ENCODE data around the gene ROR2. TPM values are rescaled to one million over a fixed set of nuclear protein-coding genes. Genes with fewer than 3 reads are reported as not detected.

The ROR2 gene
- total RNA-seq, 2 experiments from 2014 or later, result not detected

DNA sequence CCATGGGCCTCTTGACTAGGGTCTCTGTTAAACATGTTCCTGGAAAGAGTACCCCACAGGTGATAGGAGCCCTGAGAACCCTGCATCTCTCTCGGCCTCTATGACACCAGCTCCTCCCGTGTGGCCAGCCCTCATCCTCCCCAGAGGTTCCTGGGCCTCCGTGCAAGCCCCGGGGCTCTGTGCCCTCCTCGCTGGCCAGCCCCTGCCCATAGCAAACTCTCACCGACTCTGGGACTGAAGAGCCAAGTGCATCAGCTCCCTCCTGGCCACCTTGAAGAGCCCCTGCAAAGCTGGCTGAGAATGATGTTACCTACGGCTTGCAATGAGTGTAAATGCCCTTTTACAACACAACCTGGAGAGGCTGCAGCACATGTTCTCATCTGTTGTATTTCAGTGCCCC is 224.4 kb downstream of the ROR2 start:
- Mint-ChIP-seq H3K9me3 (no peaks in the 10 kb centered on the region), H3K27me3 (peaks cover 22% of the 10 kb centered on the region), H3K4me1 (ENCODE audit: low read depth) (no peaks in the 10 kb centered on the region), H3K4me3 (no peak overlapping the region), H3K27ac (no peak overlapping the region), H3K36me3 (ENCODE audit: low read depth) (no peaks in the 10 kb centered on the region)
- Histone ChIP-seq H3K27ac (ENCODE audit: low read depth in 1 of 2, low read length in 2 of 2) (no peak overlapping the region), H3K9me3 (ENCODE audit: control insufficient read depth in 1 of 2, insufficient read depth in 1 of 2, low read length in 2 of 2) (no peaks in the 10 kb centered on the region), H3K27me3 (ENCODE audit: control insufficient read depth in 1 of 2, insufficient read depth in 2 of 2, low read length in 2 of 2) (no peaks in the 10 kb centered on the region), H3K4me1 (ENCODE audit: insufficient read depth, low read length) (no peaks in the 10 kb centered on the region), H3K36me3 (ENCODE audit: insufficient read depth, low read length) (no peaks in the 10 kb centered on the region), H3K4me3 (ENCODE audit: low read length) (no peak overlapping the region)
- no peak for ATAC-seq (ENCODE audit: poor library complexity)
- intact Hi-C loops (cut with DNase I, micrococcal nuclease), result loop anchor here in 1 of 2 experiments (2.0 kb wide), 1 partner anchor 689 kb away; no protein-coding TSS in a partner anchor
- TF ChIP-seq, protein P1, sequence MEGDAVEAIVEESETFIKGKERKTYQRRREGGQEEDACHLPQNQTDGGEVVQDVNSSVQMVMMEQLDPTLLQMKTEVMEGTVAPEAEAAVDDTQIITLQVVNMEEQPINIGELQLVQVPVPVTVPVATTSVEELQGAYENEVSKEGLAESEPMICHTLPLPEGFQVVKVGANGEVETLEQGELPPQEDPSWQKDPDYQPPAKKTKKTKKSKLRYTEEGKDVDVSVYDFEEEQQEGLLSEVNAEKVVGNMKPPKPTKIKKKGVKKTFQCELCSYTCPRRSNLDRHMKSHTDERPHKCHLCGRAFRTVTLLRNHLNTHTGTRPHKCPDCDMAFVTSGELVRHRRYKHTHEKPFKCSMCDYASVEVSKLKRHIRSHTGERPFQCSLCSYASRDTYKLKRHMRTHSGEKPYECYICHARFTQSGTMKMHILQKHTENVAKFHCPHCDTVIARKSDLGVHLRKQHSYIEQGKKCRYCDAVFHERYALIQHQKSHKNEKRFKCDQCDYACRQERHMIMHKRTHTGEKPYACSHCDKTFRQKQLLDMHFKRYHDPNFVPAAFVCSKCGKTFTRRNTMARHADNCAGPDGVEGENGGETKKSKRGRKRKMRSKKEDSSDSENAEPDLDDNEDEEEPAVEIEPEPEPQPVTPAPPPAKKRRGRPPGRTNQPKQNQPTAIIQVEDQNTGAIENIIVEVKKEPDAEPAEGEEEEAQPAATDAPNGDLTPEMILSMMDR (IDR thresholded peaks at IDR 0.05), result no peak
- no peak for DNase-seq
- ChIA-PET CTCF (no interaction called here), POLR2A (no interaction called here)

DNA sequence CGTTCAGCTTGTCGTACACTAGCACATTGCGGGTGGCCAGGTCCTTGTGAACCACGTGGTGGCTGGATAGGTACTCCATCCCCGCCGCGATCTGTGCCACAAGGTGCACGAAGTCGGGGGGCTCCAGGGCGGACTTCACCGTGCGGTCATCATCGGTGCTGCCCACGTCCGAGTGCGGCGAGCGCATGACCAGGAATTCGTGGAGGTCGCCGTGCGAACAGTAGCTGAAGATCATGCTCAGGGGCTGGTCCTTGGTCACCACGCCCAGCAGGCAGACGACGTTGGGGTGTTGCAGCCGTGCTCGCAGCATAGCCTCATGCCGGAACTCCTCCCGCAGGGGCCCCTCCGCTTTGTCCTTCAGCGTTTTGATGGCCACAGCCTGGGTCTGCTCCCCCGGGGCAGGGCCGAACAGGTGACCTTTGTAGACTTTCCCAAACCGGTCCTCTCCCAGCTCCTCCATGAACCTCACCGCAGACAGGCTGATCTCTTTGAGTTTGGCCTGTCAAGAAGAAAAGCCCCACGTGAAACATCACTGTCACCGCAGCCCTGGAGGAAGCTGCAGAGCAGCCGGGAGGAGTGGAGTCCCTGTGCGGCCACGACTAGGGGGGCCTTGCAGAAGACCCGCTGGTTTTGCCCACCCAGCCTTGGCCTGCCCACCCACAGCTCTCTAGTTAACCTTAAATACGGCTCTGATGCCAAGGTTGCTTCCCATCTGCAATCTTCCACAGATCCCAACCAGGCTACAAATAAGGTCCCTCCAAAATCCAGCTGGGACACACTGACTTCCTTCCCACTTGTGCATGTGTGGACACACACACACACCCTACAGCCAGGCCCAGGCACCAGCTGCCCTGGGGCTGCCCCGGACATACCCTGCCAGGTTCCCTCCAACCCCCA is 225.2 kb downstream of the ROR2 start:
- H3K4me3 ChIP-seq (ENCODE audit: low read length), result no peak overlapping the region
- H3K9me3 Mint-ChIP-seq, result no peaks in the 10 kb centered on the region
- H3K4me1 ChIP-seq (ENCODE audit: insufficient read depth, low read length), result no peaks in the 10 kb centered on the region
- ChIA-PET CTCF (no interaction called here), POLR2A (no interaction called here)
- H3K27me3 Mint-ChIP-seq, result peaks cover 30% of the 10 kb centered on the region
- H3K4me3 Mint-ChIP-seq, result no peak overlapping the region
- H3K27me3 ChIP-seq (ENCODE audit: control insufficient read depth in 1 of 2, insufficient read depth in 2 of 2, low read length in 2 of 2), result peaks cover 2 to 3% of the 10 kb centered on the region in 2 experiments
- H3K4me1 Mint-ChIP-seq (ENCODE audit: low read depth), result no peaks in the 10 kb centered on the region
- no peak overlapping the region for H3K27ac ChIP-seq (ENCODE audit: low read depth in 1 of 2, low read length in 2 of 2)
- no peaks in the 10 kb centered on the region for H3K36me3 Mint-ChIP-seq (ENCODE audit: low read depth)
- intact Hi-C loops (cut with DNase I, micrococcal nuclease), result no loop called here
- DNase-seq (no peak), ATAC-seq (ENCODE audit: poor library complexity) (no peak)
- no peaks in the 10 kb centered on the region for H3K36me3 ChIP-seq (ENCODE audit: insufficient read depth, low read length)
- H3K27ac Mint-ChIP-seq, result no peak overlapping the region
- H3K9me3 ChIP-seq (ENCODE audit: control insufficient read depth in 1 of 2, insufficient read depth in 1 of 2, low read length in 2 of 2), result no peaks in the 10 kb centered on the region
- TF ChIP-seq, protein P1 (IDR thresholded peaks at IDR 0.05), result no peak

DNA sequence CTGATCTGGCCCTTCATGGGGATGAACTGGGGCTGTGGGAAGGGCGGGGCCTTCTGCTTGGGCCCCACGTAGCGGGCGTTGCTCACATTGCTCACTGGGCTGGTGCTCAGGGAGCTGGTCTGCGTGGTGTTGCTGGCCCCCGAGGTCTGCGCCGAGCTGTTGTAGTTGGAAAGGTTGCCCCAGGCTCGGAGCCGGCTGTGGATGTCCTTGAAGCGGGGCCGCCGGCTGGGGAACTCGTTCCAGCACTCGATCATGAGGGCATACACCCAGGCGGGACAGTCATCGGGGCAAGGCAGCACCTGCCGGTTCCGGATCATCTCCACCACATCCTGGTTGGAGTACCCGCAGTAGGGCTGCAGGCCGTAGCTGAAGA is 226.0 kb downstream of the ROR2 start:
- POLR2A ChIA-PET, result no interaction called here
- DNase-seq (no peak), ATAC-seq (ENCODE audit: poor library complexity) (no peak)
- Mint-ChIP-seq H3K4me1 (ENCODE audit: low read depth) (no peaks in the 10 kb centered on the region), H3K36me3 (ENCODE audit: low read depth) (no peaks in the 10 kb centered on the region), H3K9me3 (no peaks in the 10 kb centered on the region), H3K4me3 (no peak overlapping the region), H3K27ac (no peak overlapping the region), H3K27me3 (peaks cover 38% of the 10 kb centered on the region)
- no peaks in the 10 kb centered on the region for H3K9me3 ChIP-seq (ENCODE audit: control insufficient read depth in 1 of 2, insufficient read depth in 1 of 2, low read length in 2 of 2)
- no peak overlapping the region for H3K27ac ChIP-seq (ENCODE audit: low read depth in 1 of 2, low read length in 2 of 2)
- TF ChIP-seq, protein P1 (IDR thresholded peaks at IDR 0.05), result no peak
- CTCF ChIA-PET, result no interaction called here
- peaks cover 8 to 9% of the 10 kb centered on the region in 2 experiments for H3K27me3 ChIP-seq (ENCODE audit: control insufficient read depth in 1 of 2, insufficient read depth in 2 of 2, low read length in 2 of 2)
- no peak overlapping the region for H3K4me3 ChIP-seq (ENCODE audit: low read length)
- H3K4me1 ChIP-seq (ENCODE audit: insufficient read depth, low read length), result no peaks in the 10 kb centered on the region
- intact Hi-C loops (cut with DNase I, micrococcal nuclease), result no loop called here
- no peaks in the 10 kb centered on the region for H3K36me3 ChIP-seq (ENCODE audit: insufficient read depth, low read length)

All from CD4-positive, alpha-beta T cell (primary cell).